HepG2 (cell line): Measurements from ENCODE around the gene OR2AK2. TPM values are rescaled to one million over a fixed set of nuclear protein-coding genes. Genes with fewer than 3 reads are reported as not detected.

Source experiments
- ATAC-seq: fragments of 200-7000 bp; cut with Tn5 transposase; 3 replicates; pipeline ENCODE4 v1.9.1; 2020; ENCODE audit warnings: mild to moderate bottlenecking, moderate library complexity
- BruUV-seq: library from RNA; stranded (reverse); fragments of 400-500 nt; replicated peaks from 2 replicates; lab custom pipeline; 2021; lab: Mats Ljungman, UMichigan
- CTCF ChIA-PET: fragments of 300-600 bp; formaldehyde crosslinking; extraction: SDS; loops from one replicate; lab custom pipeline; 2021; ENCODE audit warnings: low total read pairs, inconsistent platforms, low intra/inter-chr PET ratio; lab: Yijun Ruan, JAX
- POLR2A ChIA-PET: fragments of 350-600 bp; sonication (Branson Sonifier 250); formaldehyde crosslinking; loops from one replicate; lab custom pipeline; 2020; ENCODE audit warnings: antibody characterized with exemption, inconsistent platforms; lab: Yijun Ruan, JAX
- DNase-seq: peaks from one replicate; pipeline ENCODE4 v3.0.0-alpha.2; 2015; ENCODE audit warnings: low spot score
- FAIRE-seq: peaks from 3 replicates; lab custom pipeline; 2011; peaks lifted over from hg19 to GRCh38; lab: Jason Lieb, UNC
- H2AFZ ChIP-seq: one replicate; pipeline ENCODE4 v1.6.1; 2011; ENCODE audit warnings: low read length, inconsistent platforms
- H3K27ac ChIP-seq: fragments of 300-600 bp; 3 replicates; pipeline ENCODE4 v1.8.0; 2011; ENCODE audit warnings: mixed run types, mild to moderate bottlenecking, mixed read lengths, low read length, inconsistent platforms; ENCODE audit not compliant: insufficient read depth; ENCODE audit errors: extremely low read length
- H3K27me3 ChIP-seq, 2 experiments: fragments of 200-600 bp in 1 of 2; 2 replicates in 1 of 2; 3 replicates in 1 of 2; pipeline versions ENCODE4 v1.6.0 to v1.8.0; 2011; ENCODE audit warnings: low read length in 2 of 2, mild to moderate bottlenecking in 2 of 2, moderate library complexity in 2 of 2, inconsistent platforms in 1 of 2; ENCODE audit not compliant: insufficient read depth in 2 of 2, control insufficient read depth in 1 of 2
- H3K36me3 ChIP-seq, 2 experiments: fragments of 200-600 bp in 1 of 2; replicated peaks in 1 of 2; 2 replicates in 1 of 2; 3 replicates in 1 of 2; pipeline versions ENCODE4 v1.5.1 to v1.8.0; 2011; ENCODE audit warnings: low read length in 2 of 2, inconsistent platforms in 1 of 2; ENCODE audit not compliant: insufficient read depth in 2 of 2, control insufficient read depth in 1 of 2
- H3K4me1 ChIP-seq: 2 replicates; pipeline ENCODE4 v1.5.1; 2012; ENCODE audit warnings: low read length, inconsistent platforms; ENCODE audit not compliant: insufficient read depth
- H3K4me2 ChIP-seq: 2 replicates; pipeline ENCODE4 v1.6.0; 2011; ENCODE audit warnings: low read depth, low read length, inconsistent platforms
- H3K4me3 ChIP-seq, 3 experiments: fragments of 200-600 bp in 1 of 3; sonication (generic), shearing (Covaris generic) in 1 of 3; replicated peaks in 1 of 3; 2 replicates each; pipeline ENCODE4 v1.5.1; 2011 to 2016; ENCODE audit warnings: low read length in 3 of 3, inconsistent platforms in 2 of 3, low read depth in 2 of 3, mild to moderate bottlenecking in 2 of 3, control low read depth in 1 of 3, mixed read lengths in 1 of 3; ENCODE audit not compliant: insufficient read depth in 1 of 3
- H3K79me2 ChIP-seq: one replicate; pipeline ENCODE4 v1.6.1; 2011; ENCODE audit warnings: low read length, inconsistent platforms; ENCODE audit not compliant: insufficient read depth
- H3K9ac ChIP-seq: 2 replicates; pipeline ENCODE4 v1.6.0; 2011; ENCODE audit warnings: mild to moderate bottlenecking, low read depth, low read length, inconsistent platforms; ENCODE audit not compliant: insufficient read depth
- H3K9me3 ChIP-seq: 2 replicates; pipeline ENCODE4 v1.5.1; 2012; ENCODE audit warnings: mild to moderate bottlenecking, low read length
- H4K20me1 ChIP-seq: 2 replicates; pipeline ENCODE4 v1.6.0; 2011; ENCODE audit warnings: inconsistent platforms, mild to moderate bottlenecking, low read length, moderate library complexity; ENCODE audit not compliant: insufficient read depth
- ADNP ChIP-seq: sonication (generic); formaldehyde crosslinking; IDR thresholded peaks from 2 replicates; pipeline ENCODE4 v1.4.0; 2020; ENCODE audit warnings: missing genetic modification reagents
- HMGA1 ChIP-seq: sonication (generic); formaldehyde crosslinking; conservative IDR thresholded peaks from 2 replicates; pipeline ENCODE4 v1.4.0; 2020; ENCODE audit warnings: missing genetic modification reagents
- MAFF ChIP-seq: IDR thresholded peaks from 2 replicates; pipeline ENCODE4 v1.6.1; 2011; ENCODE audit warnings: low read depth, low read length, improper control_type of control experiment
- MAFK ChIP-seq, 2 experiments: IDR thresholded peaks in 1 of 2; conservative IDR thresholded peaks in 1 of 2; 2 replicates each; pipeline ENCODE4 v1.6.1; 2011; ENCODE audit warnings: improper control_type of control experiment in 2 of 2, low read length in 2 of 2
- ZNF564 ChIP-seq: sonication (generic); formaldehyde crosslinking; IDR thresholded peaks from 2 replicates; pipeline ENCODE4 v1.8.1; 2023; ENCODE audit warnings: mild to moderate bottlenecking, missing genetic modification reagents
- WGBS: methylation state at CpG from one replicate; pipeline ENCODE4 v1.1.6; 2017; ENCODE audit warnings: low lambda C conversion rate; 5-methylcytosine and 5-hydroxymethylcytosine counted together
- in situ Hi-C: cut with HindIII; loops from 2 replicates; pipeline ENCODE4 v1.10.0; 2017; ENCODE audit warnings: low pct_unique_long_range_greater_than_20kb; ENCODE audit not compliant: extremely low pct_ligation_motif_present
- intact Hi-C: fragments of 100-400 bp; cut with micrococcal nuclease; formaldehyde crosslinking; loops from one replicate; pipeline ENCODE4 v1.10.0; 2022; ENCODE audit not compliant: unreplicated experiment
- polyA plus RNA-seq, 8 experiments: library from polyadenylated mRNA; depleted of rRNA in 3 of 8; stranded (reverse) in 7 of 8; unstranded in 1 of 8; fragments of >200 nt; fragmentation: Illumina TruSeq in 4 of 8; extraction: Trizol in 4 of 8; gene quantifications; 2 replicates each; pipeline versions ENCODE4 v1.2.1 to v1.2.3, GENCODE V29; 2011 to 2016; ENCODE audit warnings: low read depth in 4 of 8, missing spikeins in 1 of 8, mixed read lengths in 1 of 8; ENCODE audit not compliant: insufficient read depth in 1 of 8
- total RNA-seq, 5 experiments: library from RNA; depleted of rRNA; stranded (reverse); fragments of >200 nt; fragmentation: Illumina TruSeq; extraction: Trizol; gene quantifications; 2 replicates each; pipeline ENCODE4 v1.2.3, GENCODE V29; 2016; ENCODE audit warnings: low read depth in 1 of 5
- TF ChIP-seq, protein P1 (sequence below): sonication (generic); formaldehyde crosslinking; IDR thresholded peaks from 2 replicates; pipeline ENCODE4 v1.5.0; 2020; ENCODE audit warnings: mild to moderate bottlenecking, missing genetic modification reagents, borderline replicate concordance
- TF ChIP-seq, protein P2 (sequence below), 2 experiments: sonication (generic) in 1 of 2; formaldehyde crosslinking in 1 of 2; IDR thresholded peaks; 2 replicates each; pipeline versions ENCODE4 v1.4.0 to v1.6.1; 2018 to 2020; ENCODE audit warnings: missing genetic modification reagents in 2 of 2, borderline replicate concordance in 1 of 2, low read depth in 1 of 2, mild to moderate bottlenecking in 1 of 2, missing biosample characterization in 1 of 2

OR2AK2 gene
- total and polyA plus RNA-seq, 2 of the 13 experiments (the other 11 are each of a cell fraction or from before 2014, with no cell fraction given), result not detected

DNA sequence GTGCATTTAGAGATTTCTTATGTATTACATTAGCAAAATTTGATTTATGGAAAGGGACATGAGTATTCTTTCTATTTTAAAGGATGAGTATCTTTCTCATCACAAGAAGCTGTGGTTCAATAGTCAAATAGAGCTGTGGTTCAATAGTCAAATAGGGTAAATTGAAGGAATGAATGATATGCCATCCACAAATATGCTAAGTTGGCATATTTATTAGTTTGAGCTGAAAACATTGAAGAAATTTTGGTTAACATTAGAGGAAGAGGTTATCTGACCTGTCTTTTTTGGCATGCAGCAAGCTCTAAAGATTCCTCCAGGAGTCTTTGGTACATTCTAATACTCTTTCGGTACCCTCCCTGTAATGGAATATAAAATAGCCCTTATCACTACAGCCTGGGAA, 11.6 kb upstream of the OR2AK2 start:
- intact Hi-C loops, result no loop called here

More for the DNA sequence above, 11.6 kb upstream of the OR2AK2 start:
- no peak overlapping the region for H3K4me2 ChIP-seq
- DNase-seq (no peak), ATAC-seq (no peak), FAIRE-seq (no peak)
- H3K79me2 ChIP-seq, result no peaks in the 10 kb centered on the region
- in situ Hi-C loops, result no loop called here
- 0% methylated on average over 1 of the region's 1 CpG for WGBS
- POLR2A ChIA-PET, result no interaction called here
- H2AFZ ChIP-seq, result no peak overlapping the region
- no peaks in the 10 kb centered on the region for H3K4me1 ChIP-seq
- H3K27ac ChIP-seq, result no peak overlapping the region
- no peaks in the 10 kb centered on the region for H4K20me1 ChIP-seq
- H3K9ac ChIP-seq, result no peak overlapping the region
- peaks cover 47% of the 10 kb centered on the region for H3K9me3 ChIP-seq
- H3K36me3 ChIP-seq, result no peaks in the 10 kb centered on the region
- H3K4me3 ChIP-seq, result no peak overlapping the region
- CTCF ChIA-PET, result no interaction called here
- no peak for TF ChIP-seq HMGA1 (CRISPR knock-in tag)
- TF ChIP-seq MAFK (conservative IDR thresholded peaks at IDR 0.05 in 1 of 2, IDR thresholded peaks at IDR 0.05 in 1 of 2; ENCODE audit: low read length in 2 of 2), result peak; percentile 85 to 93
- TF ChIP-seq ADNP, result no peak
- TF ChIP-seq, protein P1, sequence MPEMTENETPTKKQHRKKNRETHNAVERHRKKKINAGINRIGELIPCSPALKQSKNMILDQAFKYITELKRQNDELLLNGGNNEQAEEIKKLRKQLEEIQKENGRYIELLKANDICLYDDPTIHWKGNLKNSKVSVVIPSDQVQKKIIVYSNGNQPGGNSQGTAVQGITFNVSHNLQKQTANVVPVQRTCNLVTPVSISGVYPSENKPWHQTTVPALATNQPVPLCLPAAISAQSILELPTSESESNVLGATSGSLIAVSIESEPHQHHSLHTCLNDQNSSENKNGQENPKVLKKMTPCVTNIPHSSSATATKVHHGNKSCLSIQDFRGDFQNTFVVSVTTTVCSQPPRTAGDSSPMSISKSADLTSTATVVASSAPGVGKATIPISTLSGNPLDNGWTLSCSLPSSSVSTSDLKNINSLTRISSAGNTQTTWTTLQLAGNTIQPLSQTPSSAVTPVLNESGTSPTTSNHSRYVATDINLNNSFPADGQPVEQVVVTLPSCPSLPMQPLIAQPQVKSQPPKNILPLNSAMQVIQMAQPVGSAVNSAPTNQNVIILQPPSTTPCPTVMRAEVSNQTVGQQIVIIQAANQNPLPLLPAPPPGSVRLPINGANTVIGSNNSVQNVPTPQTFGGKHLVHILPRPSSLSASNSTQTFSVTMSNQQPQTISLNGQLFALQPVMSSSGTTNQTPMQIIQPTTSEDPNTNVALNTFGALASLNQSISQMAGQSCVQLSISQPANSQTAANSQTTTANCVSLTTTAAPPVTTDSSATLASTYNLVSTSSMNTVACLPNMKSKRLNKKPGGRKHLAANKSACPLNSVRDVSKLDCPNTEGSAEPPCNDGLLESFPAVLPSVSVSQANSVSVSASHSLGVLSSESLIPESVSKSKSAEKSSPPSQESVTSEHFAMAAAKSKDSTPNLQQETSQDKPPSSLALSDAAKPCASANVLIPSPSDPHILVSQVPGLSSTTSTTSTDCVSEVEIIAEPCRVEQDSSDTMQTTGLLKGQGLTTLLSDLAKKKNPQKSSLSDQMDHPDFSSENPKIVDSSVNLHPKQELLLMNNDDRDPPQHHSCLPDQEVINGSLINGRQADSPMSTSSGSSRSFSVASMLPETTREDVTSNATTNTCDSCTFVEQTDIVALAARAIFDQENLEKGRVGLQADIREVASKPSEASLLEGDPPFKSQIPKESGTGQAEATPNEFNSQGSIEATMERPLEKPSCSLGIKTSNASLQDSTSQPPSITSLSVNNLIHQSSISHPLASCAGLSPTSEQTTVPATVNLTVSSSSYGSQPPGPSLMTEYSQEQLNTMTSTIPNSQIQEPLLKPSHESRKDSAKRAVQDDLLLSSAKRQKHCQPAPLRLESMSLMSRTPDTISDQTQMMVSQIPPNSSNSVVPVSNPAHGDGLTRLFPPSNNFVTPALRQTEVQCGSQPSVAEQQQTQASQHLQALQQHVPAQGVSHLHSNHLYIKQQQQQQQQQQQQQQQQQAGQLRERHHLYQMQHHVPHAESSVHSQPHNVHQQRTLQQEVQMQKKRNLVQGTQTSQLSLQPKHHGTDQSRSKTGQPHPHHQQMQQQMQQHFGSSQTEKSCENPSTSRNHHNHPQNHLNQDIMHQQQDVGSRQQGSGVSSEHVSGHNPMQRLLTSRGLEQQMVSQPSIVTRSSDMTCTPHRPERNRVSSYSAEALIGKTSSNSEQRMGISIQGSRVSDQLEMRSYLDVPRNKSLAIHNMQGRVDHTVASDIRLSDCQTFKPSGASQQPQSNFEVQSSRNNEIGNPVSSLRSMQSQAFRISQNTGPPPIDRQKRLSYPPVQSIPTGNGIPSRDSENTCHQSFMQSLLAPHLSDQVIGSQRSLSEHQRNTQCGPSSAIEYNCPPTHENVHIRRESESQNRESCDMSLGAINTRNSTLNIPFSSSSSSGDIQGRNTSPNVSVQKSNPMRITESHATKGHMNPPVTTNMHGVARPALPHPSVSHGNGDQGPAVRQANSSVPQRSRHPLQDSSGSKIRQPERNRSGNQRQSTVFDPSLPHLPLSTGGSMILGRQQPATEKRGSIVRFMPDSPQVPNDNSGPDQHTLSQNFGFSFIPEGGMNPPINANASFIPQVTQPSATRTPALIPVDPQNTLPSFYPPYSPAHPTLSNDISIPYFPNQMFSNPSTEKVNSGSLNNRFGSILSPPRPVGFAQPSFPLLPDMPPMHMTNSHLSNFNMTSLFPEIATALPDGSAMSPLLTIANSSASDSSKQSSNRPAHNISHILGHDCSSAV, result no peak
- TF ChIP-seq, protein P2, sequence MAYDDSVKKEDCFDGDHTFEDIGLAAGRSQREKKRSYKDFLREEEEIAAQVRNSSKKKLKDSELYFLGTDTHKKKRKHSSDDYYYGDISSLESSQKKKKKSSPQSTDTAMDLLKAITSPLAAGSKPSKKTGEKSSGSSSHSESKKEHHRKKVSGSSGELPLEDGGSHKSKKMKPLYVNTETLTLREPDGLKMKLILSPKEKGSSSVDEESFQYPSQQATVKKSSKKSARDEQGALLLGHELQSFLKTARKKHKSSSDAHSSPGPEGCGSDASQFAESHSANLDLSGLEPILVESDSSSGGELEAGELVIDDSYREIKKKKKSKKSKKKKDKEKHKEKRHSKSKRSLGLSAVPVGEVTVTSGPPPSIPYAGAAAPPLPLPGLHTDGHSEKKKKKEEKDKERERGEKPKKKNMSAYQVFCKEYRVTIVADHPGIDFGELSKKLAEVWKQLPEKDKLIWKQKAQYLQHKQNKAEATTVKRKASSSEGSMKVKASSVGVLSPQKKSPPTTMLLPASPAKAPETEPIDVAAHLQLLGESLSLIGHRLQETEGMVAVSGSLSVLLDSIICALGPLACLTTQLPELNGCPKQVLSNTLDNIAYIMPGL (CRISPR knock-in tag; IDR thresholded peaks at IDR 0.05; ENCODE audit: borderline replicate concordance in 1 of 2, low read depth in 1 of 2), result no peak
- TF ChIP-seq MAFF, result peak; percentile 91
- no peak for TF ChIP-seq ZNF564 (CRISPR knock-in tag)
- H3K27me3 ChIP-seq, result no peaks in the 10 kb centered on the region
- no TSS peak for BruUV-seq
